Activated CD8-positive, alpha-beta memory T cell treated with anti-CD3 and anti-CD28 coated beads, Interleukin-2, amount 50 U/mL, for 24 hours (primary cell): Measurements from ENCODE around the gene NATD1.
A peak's percentile ranks its signal among the peaks of the same experiment; 100 is the strongest.

ENCODE experiments used
- DNase-seq: peaks from one replicate; pipeline ENCODE4 v3.0.0-alpha.2; 2020; ENCODE audit errors: extremely low read depth

The NATD1 gene

DNA sequence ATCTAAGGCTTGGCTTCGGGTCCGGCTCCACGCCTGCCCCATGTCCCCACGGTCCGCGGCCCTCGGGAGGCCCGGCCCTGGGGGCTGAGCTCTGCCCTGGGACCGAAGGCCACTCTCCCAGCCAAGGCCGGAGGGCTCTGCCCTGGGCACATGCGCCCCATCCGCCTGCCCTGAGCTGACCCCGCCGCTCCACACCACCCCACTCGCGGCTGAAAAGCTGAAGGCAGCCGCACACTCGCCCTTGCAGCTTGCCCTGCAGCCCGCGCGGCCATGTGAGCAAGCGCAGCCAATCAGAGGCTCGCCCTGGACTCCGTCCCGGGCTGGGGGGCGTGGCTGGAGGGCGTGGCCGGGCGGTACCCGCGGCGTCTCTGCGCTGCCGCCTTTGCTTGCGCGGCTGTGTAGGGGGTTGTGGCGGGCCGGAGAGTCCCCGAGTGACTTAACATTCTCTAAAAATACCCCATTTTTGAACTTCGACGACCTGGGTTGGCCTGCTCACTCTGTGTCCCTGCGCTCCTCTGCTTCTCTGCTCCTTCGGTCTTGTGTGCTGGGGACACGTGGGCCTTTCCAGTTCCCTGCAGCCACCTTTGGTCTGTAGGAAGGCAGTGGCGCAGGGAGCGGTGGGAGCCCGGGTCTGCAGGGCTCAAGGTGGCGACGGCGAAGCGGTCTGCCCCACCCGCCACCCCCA lies 22.5 kb upstream of the NATD1 start:
- peak; percentile 90 for DNase-seq

DNA sequence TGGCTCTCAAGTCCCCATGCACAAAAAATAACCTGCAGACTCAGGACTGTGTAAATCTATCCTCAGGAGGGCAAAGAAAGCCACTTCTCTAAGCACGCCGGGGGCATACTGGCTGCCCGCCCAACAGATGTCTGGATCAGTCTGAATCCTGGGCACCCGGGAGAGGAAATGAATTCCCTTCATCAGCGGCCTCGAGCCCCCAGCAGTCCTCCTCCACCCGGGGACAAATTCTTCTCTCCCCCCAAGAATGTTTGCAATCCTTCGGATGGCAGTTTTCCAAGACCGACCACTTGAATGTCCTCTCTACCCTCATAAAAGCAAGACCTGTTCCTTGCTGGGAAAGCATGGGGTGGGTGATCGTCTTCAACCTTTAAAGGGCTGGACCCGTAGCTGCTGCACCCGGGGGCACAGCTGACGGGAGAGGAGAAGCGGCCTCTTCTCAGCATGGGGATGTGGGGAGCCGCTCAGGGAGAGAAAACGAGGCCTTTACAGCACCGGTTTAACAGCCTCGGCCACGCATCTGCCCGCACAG lies 21.9 kb upstream of the NATD1 start:
- no peak for DNase-seq

DNA sequence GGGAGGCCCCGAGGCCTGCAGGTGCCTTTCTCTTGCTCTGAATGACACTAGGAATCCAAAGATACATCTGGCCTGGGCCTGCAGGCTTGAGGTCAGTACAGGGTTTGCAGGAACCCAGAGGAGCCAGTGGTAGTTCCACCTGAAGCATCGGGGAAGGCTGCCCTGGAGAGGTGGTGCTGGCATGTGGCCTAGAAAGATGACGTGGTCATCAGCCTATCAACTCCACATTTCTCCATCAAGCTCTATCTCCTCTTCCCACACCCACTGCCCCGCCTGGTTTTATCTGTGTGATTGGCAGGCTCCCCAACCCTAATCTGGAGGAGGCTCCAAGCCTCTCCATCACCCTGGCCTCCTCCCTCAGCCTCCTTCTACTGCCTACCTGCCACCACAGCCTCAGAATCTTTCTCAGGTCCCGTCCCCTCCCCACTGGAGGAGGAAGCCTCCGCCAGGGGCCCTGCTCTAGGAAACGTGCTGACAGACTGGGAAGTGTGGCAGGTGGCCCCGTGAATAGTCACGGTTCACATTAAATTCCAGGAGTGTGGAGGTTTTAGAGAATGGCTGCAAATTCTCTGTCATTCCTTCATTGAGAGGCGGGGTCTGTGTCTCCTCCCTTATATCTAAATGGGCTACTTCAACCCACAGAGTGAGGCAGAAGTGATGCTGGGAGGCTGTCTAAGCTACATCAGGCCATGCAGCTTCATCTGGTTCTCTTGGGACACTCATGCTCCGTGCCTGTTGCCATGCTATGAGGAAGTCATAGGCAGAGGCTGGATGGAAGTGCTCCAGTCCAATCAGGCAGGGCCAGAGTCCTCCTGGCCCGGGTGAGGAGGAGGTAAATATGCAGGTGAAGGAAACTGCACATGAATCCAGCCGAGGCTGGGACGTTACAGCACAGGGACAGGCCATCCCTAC lies 19.9 kb upstream of the NATD1 start:
- no peak for DNase-seq

DNA sequence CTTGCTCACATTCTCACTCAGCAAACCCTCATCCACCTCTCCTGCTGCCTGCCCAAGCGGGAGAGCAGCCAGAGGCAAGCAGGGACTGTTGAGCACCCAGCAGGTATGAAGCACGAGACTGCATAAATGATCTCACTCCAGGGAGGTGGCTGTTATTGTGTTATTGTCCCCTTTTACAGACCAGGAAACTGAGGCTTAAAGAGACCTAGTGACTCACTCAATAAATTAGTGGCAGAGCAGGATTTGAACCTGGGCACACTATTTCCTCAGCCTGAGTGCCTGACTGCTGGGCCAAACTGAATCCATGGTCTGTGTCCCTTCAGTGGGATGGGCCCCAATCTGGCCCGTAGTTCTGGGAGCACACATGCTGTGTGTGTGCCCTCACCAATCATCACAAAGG lies 19.0 kb upstream of the NATD1 start:
- DNase-seq: no peak

DNA sequence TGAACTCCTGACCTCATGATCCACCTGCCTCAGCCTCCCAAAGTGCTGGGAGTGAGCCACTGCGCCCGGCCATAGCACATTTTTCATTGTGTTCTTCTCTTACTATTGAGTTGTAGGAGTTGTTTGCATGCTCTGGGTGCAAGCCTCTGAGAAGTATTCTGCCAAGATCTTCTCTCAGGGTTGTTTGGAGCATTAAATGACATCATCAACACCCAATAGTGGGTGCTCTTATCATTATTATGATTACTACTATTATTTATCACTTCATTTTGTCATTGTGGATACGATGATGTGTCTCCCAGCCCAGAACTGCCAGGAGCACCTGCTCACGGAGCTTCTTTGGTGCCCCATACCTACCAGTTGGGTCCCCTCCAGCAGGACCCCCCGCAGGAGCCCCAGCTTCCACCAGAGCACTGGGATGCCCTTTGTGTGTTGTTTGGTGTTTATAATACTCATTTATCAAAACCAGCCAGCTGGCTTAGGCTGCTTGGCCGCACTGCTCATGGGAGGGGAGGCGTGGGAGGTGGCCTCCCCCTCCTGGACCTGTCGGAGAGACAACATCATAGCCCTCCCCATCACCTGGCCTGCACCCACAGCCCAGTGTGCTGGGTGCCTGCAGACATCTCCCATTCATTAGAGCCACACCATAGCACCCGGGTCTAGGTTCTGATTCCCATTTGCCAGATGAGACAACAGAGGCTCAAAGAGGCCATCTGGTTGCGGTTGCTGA lies 18.4 kb upstream of the NATD1 start:
- no peak for DNase-seq

DNA sequence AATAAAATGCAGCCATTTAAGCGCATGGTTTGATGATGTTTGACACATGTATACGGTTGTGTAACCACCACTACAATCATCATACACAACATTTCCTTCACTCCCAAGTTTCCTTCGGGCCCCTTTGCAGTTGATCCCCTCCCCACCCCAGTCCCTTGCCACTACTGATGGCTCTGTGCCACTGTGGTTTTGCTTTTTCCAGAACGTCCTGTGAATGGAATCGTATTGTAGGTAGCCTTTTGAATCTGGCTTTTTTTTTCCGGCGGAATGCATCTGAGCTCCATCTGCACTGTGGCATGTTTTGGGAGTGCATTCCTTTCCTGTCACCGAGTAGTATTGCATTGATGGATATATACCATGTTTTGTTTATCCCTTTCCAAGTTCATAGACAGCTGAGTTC lies 16.2 kb upstream of the NATD1 start:
- DNase-seq: no peak

DNA sequence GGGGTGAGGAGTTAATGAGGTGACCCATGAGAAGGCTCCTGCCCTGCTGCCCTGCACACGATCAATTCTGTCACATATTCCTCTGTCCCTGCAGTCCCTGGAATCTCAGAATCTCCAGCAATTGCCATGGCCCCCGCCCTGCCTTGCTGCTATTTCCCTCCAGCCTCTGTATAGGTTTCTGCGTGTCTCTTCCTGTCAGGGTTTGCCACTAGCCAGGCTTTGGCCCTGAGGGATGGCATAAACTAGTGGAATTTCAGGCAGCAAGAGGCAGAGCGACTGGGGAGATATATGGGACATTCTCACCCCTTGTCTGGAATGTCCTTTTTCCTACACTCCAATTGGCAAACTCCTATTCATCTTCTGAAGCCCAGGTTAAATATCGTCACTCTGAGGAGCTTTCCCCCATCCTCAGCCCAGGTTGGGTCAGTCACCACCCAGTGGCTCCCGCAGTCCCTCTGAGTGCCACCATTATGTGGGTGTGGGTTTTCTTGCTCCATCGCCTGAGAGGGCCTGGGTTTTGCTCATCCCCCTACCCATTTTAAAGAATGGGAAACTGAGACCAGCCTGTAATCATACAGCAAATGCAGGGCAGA lies 15.5 kb upstream of the NATD1 start:
- no peak for DNase-seq

DNA sequence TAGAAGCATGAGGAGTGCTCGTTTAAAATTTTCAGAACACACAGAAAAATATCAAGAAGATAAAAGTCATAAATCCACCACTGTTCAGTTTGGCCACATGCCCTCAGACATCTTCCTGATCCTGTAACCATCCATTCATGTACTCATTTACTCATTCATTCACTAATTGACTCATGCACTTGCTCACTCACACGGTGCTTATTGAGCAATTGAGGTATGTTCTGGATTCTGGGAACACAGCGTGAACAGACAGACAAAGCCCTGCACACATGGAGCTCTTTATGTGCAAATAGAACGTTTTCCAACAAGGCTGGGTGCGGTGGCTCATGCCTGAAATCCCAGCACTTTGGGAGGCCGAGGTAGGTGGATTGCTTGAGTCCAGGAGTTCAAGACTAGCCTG lies 10.2 kb upstream of the NATD1 start:
- no peak for DNase-seq

DNA sequence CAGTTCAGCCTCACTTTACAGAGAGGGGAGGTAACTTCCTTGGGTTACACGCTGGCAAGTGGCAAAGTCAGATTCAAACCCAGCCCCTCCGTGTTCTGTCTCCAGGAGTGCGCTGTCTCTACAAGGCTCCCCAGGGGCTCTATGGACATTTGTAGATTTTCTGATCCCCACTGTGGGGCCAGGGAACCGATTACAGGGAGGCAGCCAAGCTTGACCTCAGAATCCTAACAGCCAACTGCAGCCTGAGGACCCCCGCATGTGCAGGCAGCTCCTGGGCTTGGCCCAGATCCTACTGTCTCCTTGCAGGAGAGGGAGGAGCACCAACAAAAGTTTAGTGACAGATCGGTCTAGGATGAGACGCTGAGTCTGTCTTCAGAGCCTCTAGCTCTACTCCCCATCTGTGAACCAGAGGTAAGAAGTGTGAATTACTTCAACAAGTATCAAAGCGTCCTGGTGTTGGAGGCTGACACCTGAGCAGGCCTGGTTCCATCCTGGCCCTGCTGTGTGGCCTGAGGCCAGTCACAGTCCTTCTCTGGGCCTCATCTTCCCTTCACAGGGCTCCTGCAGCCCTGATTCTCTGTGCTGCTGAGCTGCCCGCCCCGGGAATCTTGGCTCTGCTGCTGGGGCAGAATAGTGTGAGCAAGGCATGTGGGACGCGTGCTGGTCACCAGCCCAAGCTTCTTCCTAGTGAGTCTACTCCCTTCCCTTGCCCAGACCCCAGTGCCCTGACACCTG lies 9.2 kb upstream of the NATD1 start:
- DNase-seq: no peak

DNA sequence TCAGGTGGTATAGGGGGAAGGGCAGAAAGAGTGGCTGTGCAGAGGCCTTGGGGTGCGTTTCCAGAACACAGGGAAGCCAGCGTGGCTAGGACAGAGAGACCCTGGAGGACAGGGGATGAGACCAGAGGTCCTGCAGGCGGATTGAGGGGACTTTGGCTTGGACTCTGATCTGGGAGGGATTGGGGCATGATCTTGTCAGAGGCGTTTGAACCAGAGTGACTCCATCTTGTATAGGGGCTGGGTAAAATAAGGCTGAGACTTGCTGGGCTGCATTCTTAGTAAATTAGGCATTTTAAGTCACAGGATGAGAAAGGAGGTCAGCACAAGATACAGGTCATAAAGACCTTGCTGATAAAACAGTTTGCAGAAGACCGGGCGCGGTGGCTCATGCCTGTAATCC lies 5.4 kb upstream of the NATD1 start:
- no peak for DNase-seq

DNA sequence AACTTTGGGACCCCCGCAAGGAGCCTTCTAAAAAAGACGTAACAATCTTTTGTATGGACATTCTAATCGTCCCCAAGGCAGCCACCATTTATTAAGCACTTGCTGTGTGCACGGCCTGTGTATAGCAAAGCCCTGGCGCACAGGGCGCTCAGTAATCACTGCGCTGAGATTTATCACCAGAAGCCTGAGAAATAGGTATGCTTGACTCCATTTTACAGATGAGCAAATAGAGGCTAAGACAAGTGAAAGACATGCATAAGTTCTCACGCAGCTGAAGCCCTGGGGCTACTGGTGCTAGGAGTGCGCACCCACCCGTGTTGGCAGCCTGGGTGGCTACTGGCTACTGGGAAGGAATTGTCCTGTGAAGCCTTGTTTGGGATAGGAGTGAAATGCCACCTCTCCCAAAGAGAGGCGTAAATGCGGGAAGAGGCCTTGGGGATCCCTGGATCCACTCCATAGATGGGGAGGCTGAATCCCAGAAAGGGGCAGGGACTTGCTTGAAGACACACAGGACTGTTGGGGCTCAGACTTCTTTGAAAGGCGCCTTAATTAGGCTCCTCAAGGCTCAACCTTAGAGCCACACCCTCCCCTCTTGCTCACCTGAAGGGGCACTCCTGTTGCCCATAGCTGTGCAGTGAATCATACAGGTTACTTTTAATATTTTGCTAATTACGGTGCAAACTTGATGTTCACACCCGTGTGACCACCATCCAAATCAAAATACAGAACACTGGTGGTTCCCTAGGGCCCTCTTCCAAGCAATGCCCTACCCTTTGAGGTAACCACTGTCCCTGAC lies 634 bp upstream of the NATD1 start:
- DNase-seq: no peak

DNA sequence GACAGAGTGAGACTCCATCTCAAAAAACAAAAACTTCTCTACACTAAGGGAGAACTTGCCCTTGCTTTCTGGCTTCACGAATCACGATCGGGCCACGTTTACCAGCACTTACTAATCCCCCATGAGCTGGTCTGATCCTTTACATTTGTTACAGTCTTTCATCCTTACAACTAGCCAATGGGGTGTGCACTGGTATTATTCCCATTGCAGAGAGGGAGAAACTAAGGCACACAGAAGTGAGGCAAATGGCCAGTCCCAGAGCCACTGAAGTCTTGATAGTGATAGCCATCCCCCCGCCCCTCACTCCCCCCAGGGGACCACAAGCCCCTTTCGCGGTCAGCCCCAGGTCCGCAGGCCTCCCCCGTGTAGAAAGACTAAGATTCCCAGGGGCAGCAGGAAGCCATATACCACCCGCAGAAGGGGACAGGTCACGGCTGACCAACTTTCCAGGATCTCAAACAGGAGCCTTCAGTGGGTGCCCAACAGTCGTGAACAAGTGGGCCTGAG lies 868 bp downstream of the NATD1 start:
- DNase-seq: no peak

DNA sequence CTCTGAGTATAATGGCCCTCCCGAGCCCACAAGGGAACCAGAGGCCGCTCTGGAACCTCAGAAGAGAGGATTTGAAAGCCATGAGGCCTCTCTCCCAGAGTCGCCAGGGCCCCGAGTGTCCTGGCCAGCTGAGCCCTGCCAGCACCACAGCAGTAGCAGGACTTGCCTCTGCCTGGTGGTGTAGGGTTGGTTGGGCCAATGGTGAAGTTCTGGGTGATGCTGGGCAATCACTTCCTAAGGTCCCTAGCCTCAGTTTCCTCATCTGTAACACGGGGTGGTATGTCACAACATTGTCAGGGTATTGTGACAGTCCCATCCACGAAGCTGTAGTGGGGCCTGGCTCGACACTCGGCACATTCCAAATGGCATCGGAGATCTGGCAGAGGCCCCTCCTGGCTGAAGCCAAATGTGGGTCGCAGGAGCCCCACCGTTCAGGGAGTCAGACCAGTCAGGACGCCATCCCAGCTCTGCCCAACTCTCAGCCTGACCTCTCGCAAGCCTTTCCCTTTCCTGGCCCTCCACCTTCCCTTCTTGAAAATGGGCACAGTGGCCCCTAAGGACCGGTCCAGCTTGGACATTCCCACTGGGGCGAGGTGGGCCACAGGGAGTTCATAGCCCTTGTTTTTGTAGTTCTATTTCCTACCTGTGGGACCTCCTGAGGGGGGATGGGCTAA lies 1.7 kb downstream of the NATD1 start:
- DNase-seq: no peak

DNA sequence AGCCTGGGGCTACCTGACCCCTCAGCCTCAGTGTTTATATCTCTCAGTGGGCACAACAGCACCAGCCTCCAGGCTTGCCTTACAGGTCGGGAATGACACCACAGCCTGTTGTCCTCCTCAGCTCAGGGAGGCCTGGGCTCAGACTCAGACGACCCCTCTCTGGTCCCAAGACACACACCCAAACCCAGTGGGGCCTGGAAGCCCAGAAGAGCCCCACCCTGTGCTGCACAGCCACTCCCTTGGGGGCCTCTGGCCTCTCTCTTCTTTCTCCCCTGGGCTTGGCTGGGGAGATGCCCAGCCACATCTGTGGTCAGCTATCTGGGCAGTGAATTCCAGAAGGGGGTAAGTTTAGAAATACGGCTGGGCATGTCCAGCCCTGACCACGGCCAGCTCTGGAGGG lies 2.4 kb downstream of the NATD1 start:
- DNase-seq: no peak

DNA sequence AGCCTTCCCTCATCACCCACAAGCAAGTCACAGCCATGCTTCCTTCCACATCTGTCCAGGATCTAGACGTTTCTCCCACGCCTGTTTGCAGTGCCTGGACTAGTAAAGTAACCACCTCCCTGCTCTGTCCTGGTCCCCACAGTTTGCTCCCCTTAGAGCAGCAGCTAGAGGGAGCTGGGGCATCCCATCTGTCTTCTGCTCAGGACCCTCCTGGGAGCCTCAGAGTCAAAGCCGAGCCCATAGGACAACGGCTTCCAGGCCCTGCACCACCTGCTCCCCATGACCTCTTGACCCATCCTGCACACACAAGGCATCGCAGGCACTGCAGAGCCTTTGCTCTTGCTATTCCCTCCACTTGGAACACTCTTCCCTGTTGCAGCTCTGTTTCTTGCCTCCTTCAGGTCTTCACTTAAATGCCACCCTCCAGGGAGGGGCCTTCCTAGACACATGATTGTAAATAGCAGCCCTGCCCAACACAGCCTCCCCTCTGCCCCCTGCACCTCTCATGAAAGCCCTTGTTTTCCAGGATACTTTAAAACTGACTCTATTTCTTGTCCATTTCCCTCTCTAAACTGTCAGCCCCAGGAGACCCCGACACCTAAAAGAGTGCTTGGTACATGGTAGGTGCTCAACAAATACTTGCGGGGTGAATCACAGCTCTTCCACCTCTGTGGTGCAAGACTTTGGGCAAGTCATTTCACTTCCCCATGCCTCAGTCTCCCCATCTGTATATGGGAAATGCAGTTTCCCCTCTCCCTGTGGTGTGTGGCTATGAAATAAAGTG lies 3.1 kb downstream of the NATD1 start:
- DNase-seq: no peak

DNA sequence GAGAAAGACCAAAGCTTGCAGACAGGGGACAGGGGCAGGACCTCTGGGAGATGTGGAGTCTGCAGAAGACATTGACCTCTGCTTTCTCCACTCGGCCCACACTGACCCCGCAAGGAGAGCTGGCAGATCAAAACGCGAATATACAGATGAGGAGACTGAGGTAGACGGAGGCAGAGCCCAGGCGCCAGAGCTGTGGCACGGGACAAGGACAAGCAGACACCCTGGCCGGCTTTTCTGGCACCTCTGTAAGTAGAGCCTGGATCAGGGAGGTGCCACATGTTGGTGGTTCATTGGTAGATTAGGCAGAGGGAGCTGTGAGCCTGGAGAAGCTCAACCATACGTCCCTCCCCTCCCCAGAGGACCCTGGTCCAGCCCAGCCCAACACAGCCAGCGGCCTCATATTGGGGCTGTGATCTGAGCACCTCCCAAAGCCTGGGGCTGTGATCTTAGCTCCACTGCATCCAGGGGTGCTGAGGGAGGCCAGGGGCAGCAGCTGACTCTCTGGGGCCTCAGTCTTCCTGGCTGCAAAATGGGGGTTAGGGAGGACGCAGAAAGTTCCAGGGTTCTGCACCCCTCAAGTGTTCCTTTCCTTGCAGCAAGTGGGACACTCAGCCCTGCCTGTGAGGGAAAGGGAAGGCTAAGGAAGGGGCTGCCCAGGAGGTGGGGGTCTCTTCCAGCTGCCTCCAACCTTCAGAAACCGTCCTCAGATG lies 4.0 kb downstream of the NATD1 start:
- DNase-seq: no peak

DNA sequence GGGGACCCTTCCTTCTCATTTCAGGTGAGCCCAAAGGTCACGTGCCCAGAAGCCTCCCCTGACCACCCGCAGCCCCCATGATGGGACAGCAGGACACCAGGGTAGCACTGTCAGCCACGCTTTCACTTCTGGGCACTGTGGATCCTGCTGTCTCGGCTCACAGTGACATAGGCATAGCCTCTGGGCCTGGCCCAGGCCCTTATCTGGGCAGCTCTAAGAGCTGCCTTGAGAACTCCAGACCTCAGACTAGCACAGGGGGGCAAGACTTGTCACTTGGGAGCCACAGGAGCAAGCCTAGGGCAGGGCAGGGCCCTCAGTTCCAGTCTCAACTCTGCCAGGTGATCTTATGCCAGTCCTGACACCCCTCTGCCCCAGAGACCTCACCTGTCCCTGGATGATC lies 4.7 kb downstream of the NATD1 start:
- no peak for DNase-seq

DNA sequence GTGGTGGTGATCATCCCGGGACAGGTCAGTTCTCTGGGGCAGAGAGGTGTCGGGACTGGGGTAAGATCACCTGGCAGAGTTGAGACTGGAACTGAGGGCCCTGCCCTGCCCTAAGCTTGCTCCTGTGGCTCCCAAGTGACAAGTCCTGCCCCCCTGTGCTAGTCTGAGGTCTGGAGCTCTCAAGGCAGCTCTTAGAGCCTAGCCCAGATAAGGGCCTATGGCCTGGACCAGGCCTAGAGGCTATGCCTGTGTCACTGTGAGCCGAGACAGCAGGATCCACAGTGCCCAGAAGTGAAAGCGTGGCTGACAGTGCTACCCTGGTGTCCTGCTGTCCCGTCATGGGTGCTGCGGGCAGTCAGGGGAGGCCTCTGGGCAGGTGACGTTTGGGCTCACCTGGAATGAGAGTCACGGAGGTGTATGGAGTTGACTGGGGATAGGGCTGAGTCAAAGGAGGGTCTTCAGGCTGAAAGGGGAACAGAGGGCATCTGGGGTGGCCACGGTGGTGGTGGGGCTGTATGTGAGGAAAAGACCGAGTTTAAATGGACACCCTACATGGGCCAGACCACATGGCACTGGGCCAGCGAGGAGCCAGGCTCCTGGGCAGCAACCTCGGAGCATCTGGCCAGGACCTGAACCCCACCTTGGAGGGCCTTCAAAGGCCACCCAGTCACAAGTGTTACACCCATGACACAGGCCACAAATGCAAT lies 5.5 kb downstream of the NATD1 start:
- no peak for DNase-seq
